DND-41 (cell line): ENCODE measurements around the gene TUFM.

Experiments used
- EZH2 ChIP-seq: IDR thresholded peaks from 3 replicates; pipeline ENCODE4 v1.6.1; 2012; ENCODE audit warnings: borderline replicate concordance, low read depth, mild to moderate bottlenecking, moderate library complexity, low read length, inconsistent platforms; ENCODE audit not compliant: severe bottlenecking
- TF ChIP-seq, protein P1 (sequence below): IDR thresholded peaks from 2 replicates; pipeline ENCODE4 v1.5.1; 2012; ENCODE audit warnings: borderline replicate concordance, low read length, moderate library complexity, mild to moderate bottlenecking; ENCODE audit not compliant: poor library complexity, severe bottlenecking; ENCODE audit errors: extremely low read depth

- TF ChIP-seq, protein P1, sequence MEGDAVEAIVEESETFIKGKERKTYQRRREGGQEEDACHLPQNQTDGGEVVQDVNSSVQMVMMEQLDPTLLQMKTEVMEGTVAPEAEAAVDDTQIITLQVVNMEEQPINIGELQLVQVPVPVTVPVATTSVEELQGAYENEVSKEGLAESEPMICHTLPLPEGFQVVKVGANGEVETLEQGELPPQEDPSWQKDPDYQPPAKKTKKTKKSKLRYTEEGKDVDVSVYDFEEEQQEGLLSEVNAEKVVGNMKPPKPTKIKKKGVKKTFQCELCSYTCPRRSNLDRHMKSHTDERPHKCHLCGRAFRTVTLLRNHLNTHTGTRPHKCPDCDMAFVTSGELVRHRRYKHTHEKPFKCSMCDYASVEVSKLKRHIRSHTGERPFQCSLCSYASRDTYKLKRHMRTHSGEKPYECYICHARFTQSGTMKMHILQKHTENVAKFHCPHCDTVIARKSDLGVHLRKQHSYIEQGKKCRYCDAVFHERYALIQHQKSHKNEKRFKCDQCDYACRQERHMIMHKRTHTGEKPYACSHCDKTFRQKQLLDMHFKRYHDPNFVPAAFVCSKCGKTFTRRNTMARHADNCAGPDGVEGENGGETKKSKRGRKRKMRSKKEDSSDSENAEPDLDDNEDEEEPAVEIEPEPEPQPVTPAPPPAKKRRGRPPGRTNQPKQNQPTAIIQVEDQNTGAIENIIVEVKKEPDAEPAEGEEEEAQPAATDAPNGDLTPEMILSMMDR, result no peak
- no peak for TF ChIP-seq EZH2
Measured at GRCh38 chr16:28866454-28866804, 20.3 kb upstream of the TUFM start.
